HG02884 (cell line): ENCODE measurements around the gene FCHO2.

ENCODE experiments used
- ATAC-seq: cut with Tn5 transposase; IDR thresholded peaks from one replicate; pipeline ENCODE4 v1.9.1; 2021; ENCODE audit warnings: mild to moderate bottlenecking, moderate library complexity; ENCODE audit not compliant: unreplicated experiment

Gene FCHO2

DNA sequence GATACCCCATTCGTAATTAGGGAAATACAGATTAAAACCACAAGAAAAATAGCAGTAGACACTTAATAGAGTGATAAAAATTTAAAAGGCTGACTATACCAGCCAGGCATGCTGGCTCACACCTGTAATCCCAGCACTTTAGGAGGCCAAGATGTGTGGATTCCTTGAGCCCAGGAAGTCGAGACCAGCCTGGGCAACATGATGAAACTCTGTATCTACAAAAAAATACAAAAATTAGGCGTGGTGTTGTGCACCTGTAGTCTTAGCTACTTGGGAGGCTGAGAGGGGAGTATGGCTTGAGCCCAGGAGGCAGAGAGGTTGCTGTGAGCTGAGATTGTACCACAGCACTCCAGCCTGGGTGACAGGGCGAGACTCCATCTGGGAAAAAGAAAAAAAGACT lies 72.0 kb downstream of the FCHO2 start:
- ATAC-seq = no peak

DNA sequence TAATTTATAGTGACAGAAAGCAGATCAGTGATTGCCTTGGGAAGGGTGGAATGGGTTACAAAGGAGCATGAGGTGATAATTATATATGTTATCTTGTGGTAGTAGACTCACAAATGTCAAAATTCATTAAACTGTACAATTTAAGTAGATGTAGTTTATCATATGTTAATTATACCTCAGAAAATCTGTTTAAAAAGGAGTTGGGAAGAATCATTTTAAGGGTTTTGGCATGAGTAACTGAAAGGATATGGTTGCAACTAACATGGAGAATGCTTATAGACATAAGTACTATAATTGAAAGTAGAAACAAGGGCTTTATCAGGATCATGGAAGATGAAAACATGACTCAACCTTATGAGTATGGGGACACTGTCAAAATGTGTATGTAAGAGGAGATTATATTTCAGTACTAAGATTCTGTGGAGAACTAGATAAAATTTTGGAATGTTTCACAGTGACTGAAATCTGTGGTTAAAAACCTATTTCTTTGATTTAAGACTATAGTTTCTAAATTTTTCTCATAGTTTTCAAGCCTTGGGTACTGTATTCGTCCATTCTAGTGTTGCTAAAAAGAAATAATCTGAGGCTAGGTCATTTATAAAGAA lies 73.3 kb downstream of the FCHO2 start:
- ATAC-seq = no peak

DNA sequence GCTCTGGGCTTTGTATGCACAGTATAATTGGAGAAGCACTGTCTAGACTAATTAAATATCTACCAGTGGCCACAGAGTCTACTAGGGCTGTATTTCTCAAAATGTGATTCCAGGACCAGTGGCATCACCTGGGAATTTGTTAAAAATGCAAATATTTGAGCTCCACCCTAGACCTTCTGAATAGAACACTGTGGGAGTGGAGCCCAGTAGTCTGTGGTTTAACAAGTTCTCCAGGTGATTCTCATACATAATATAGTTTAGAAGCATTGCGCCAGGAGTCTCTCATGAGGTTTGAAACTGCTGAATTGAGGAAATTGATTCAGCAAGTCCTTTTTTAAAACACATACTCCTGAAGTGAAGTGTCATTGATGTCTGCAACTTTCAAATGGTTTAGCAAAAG lies 74.7 kb downstream of the FCHO2 start:
- ATAC-seq = no peak

DNA sequence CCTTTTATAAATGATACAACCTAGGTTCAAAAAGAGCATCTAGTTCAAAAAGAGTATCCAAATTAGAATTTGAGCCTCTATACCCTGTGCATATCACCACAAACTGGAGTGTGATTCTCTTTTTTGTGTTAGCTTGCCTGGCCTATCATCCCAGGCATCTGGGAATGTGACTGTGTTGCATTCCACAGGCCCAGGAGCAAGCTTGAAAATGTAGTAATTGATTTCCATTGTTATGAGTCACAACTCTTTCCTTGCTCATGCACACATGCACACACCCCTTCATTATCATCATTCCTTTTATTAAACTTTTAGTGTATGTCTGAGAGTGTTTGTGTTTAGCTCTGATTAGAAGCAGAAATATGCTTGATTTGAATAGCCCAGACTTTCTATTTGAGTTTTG lies 75.2 kb downstream of the FCHO2 start:
- ATAC-seq = no peak

DNA sequence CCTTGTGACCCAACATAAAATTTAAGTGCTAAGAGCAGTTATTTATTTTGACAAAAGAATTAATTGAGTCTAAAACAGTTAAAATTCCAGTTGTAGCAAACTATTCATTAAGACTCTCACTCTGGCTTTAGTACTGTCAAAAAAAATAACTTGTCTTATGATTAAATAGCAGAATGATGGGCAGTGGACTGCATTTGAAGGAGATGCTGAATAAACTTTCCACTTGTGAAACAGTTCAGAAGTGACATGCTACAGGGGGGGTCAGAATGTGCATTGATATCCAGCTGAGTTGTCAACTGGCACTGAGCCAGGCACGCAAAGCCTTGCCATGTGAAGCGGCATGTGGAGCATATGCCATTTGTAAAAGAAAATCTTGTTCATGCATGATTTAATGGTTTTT lies 76.0 kb downstream of the FCHO2 start:
- no peak for ATAC-seq

DNA sequence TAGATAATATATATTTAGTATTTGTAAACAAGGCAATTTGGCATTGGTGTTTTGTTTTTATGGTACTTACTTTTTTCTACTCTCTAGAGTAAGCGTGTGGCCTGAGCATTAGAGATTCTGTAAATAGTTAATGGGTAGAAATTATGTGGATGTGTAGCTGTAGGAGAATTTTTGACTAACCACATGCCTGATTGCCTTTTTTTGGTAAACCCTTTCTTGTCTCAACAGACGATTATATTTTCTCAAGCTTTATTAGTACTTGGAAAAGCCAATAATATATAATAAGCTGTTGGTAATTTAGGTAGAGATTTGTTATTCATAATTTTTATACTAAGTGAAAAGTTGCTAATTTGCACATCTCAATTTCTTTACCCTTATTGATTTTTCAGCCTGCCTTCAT lies 76.8 kb downstream of the FCHO2 start:
- ATAC-seq = no peak

DNA sequence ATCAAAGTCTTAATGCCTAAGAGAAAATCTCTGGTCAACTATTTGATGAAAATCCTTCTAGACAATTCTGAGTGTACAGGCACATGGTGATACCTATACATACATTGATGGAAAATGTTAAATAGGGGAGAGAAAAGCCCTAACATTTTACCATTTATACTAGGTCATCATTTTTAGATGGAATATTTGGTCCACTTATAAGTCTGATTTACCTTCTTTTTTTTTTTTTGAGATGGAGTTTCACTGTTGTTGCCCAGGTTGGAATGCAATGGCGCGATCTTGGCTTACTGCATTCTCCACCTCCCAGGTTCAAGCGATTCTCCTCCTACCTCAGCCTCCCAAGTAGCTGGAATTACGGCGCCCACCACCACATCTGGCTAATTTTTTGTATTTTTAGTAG lies 81.7 kb downstream of the FCHO2 start:
- ATAC-seq = no peak

DNA sequence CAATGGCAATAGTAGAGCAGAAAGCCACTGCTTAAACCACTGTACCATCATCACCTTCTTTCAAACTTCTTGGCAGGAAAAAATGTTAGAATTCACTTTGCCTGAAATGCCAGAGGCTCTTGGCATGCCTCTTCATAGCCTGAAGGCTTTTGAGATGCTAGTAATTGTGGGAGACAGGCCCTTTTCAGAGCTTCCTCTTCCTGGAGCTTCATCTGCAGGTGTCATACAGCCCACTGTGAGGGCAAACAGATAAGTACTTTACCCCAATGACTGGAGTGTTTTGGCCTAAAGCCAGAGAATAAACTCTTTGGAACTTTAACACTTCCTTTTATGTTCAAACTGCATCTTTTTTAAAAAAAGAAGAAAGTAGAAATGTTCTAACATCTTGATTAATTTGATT lies 83.2 kb downstream of the FCHO2 start:
- ATAC-seq = no peak

DNA sequence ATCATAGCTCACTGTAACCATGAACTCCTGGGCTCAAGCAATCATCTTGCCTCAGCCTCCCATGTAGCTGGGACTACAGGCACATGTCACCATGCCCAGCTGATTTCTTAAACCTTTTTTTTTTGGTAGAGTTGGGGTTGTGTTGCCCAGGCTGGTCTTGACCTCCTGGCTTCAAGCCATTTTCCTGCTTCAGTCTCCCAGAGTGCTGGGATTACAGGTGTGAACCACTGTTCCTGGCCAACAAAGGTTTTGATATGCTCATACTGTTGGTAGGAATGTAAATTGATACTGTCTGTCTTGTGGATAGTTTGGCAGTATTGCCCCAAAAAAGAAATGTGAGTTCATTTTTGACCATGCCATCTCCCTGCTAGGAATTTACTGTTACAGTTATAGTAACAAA lies 87.2 kb downstream of the FCHO2 start:
- ATAC-seq = no peak

DNA sequence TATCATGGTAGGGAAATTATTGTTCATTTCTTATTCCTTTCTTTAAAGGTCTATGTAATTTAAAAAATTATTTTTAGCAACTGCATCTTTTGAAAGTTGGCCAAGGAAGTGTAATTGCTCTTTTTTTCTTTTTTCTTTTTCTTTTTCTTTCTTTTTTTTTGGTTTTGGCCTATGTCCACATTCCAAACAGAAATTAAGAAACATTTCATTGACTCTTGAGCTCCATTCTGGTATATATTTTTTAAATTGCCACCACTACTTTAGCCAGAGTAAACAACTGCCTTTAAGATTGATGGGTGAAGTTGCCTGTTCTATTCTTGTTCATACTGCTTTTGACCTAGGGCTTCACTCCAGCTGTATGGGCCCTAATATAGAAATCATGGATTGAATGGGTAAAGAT lies 88.7 kb downstream of the FCHO2 start:
- ATAC-seq = no peak

DNA sequence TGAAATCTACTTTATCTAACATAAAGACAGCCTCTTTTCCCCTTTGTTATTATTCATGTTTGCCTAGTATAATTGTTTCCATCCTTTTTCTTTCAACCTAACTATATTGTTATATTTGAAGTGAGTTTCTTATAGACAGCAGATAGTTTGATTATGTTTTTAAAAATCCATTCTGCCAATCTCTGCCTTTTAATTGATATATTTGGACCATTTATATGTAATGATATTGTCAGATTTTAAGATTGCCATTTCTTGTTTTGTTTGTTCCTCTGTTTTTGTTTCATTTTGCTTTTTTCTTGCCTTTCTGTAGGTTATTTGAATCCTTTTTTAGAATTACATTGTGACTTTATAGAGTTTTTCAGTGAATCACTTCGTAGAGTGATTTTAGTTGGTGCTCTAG lies 89.8 kb downstream of the FCHO2 start:
- no peak for ATAC-seq

DNA sequence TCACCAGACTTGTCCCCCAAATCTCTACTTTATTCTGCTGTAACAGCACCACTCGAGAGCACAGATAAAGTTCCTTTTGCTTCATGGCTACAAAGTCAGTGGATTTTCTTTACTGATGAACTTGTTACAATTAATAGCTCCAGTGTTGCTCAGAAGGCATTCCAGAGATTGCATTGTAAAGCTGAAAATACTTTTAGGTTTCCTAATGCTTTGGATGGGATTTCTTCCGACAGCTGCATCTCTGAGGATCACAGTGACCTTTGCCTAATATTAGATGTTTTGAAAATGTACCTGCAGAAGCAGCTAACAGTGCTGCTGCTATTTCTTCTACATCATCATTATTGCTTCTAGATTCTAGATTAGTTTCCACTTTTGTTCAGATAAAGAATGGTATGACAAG lies 105.8 kb downstream of the FCHO2 start:
- ATAC-seq = no peak

DNA sequence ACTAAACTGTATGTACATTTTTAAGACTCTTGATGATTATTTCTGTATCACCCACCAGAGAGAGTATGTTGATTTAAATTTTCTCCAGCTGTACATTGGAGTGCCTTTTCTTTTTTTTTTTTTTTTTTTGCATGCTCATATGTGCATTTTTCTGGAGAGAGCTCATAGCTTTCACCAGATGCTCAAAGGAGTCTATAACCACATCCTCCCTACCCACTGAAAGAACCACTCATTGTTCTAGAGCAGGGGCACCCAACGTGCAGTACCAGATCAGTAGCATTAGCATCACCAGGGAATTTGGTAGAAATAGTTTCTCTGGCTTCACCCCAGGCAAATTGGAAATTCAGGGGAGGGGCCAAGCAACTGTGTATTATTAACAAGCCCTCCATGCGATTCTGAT lies 110.6 kb downstream of the FCHO2 start:
- ATAC-seq = no peak

DNA sequence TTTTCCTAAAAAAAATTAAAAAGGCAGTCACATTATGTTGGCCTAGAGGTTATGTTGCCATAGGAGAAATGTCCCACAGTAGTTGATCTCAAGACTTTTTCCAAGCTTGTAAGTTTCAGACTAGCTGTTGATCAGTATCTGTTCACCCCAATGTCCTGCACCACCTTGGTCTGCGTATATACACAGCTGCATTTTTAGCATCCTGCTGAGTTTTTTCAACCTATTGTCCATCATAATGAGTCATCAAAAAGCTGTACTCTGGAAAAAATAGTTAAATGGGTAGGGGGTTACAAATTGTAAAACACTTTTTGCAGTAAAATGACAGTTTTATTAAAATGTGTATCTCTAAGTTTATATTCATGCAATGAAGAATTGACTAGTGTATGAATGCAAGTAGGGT lies 111.4 kb downstream of the FCHO2 start:
- no peak for ATAC-seq

DNA sequence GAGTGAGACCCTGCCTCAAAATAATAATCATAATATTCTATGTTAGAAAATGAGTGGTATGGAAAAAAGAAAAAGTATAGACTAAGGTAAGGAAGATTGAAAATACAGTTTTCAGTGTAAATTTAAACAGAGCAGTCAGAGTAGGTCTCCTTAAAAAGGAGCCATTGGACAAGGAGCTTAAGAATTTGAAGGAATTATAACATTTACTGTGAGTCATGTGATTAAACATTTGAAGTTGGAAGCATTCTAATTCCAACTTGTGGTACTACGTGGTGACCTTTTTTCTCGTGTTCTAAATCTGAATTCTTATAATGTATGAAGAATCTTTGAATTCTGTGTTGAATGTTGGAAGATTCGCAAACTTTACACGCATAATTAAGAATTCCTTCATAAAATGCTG lies 125.3 kb downstream of the FCHO2 start:
- no peak for ATAC-seq

DNA sequence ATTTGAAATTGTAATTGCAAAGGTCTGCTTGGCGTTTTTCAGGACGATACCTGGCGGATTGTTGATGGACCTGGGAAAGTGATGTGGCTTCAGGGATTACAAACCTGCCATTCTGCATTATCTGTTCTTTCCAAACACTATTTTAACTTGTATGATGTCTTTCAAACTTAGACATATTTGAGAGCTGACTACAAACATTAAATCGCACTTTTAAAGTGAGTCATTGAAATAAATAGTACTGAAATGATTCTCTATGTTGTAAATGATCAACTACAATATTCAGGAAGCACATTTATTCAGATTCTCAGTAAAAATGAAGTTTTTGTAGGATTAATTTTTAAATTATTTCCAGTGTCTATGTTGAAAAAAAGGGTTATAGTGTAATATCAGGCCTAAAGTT lies 132.2 kb downstream of the FCHO2 start:
- ATAC-seq = no peak

DNA sequence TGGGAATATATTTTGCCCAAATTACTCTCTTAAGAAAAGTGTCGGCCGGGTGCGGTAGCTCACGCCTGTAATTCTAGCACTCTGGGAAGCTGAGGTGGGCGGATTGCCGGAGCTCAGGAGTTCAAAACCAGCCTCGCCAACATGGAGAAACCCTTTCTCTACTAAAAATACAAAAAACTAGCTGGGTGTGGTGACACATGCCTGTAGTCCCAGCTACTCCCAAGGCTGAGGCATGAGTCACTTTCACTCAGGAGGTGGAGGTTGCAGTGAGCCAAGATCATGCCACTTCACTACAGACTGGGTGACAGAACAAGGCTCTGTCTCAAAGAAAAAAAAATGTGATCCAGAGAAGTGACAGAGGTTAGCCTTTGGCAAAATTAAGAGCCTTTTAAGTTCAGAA lies 138.1 kb downstream of the FCHO2 start:
- no peak for ATAC-seq

DNA sequence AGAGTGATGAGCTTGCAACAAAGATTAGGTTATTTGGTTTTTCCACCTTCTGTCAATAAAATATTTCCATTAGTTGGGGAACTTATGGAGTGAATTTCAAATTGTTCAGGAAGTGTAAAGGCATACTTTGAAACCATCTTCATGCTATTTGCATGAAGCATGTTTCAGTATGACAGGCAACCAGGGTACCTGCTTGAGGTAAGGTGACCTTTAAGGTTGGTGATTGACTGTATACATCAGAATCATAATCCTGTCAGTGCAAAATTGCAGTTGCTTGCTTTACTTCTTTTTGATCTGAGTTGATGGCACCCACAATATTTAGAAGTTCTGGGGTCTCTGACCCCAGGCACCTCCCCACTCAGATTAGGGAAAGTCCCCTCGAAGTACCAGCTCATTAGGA lies 138.6 kb downstream of the FCHO2 start:
- no peak for ATAC-seq

DNA sequence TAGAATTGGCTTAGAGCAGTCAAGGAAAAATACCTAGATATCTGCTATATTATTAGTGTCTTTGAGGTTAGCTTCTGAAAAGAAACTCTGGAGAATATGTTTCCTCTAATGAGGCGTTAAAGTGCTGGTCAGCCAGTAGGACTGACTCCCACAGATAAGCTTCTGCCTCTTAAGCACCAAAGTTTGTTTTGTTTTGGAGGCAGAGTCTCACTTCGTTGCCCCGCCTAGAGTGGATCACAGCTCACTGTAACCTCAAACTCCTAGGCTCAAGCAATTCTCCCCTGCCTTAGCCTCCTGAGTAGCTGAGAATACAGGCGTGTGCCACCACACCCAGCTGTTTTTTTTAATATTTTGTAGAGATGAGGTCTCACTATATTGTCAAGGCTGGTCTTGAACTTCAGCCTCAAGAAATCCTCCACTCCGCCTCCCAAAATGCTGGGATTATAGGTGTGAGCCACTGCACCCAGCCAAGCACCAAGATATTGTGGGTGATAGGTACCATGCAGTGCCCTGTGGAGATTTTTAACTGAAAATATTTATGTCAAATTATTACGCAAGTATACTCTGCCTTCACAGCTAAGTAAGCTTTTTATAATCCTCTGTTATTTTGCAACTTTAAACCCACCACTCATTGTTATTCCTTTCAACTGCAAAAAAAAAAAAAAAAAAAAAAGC lies 139.9 kb downstream of the FCHO2 start:
- ATAC-seq = no peak

DNA sequence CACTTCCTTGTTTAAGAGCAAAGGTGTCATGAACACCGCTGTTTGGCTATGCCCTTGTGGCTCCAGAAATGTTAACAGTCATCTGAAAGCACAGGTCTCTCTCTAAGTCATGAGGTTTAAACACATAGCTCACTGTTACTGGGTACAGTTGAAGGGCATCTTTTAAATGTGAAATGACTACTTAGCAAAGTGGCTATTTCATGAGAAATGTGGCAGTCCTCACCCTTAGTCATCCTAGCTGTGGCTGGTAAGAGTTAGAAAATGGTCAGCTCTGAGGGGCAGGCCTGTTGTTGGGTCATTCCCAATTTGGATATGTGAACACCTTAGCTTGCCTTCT lies 140.4 kb downstream of the FCHO2 start:
- ATAC-seq = no peak

DNA sequence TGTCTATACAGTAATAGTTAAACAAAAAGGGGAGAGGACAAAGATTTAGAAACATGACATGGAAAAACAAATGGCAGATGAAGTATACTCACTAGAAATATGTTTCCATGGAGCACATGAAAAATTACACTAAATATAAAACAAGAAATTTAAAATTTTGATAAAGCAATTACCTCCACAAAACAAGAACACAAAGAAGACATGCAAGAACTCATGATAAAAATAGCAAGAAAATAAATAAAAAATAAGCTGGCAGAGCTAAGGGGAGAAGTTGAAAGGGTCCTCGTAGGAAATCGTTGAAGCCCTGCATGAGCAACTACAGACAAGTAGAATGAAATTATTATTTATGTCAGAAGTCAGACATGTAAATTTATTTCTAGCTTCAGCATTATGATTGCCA lies 141.9 kb downstream of the FCHO2 start:
- no peak for ATAC-seq

DNA sequence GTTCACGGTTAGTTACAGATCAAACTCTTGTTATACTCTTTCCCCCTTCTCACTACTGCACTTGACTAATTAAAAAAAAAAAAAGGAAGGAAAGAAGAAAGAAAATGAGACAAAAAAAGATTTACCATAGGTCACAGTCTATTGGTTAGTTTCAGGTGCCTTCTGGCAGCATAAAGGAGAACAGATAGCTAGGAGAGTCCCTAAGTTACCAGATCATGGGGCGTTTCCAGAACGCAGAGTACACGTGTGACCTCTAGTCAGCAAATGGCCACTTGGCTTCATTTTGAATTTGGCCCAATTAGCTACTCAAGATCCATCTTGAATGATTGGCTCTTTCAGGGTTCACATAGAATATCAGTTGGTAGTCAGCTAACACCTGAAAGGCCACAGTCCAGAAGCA lies 144.3 kb downstream of the FCHO2 start:
- no peak for ATAC-seq

DNA sequence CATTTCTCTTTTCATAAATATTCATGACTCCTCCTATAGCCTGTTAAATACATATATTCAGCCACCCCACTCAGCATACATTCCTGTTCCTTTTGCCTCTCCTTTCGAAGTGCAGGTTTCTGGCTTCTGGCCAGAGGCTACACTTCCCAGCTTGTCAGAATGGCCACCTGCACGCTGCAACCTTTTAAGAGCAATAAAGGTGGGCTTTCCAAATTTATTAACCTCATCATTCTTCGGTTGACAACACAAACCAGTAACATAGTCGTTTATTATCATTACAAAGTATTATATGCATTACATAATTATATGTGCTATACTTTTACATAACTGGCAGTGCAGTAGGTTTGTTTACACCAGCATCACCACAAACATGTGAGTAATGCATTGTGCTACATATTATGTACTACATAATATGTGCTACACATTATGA lies 148.0 kb downstream of the FCHO2 start:
- no peak for ATAC-seq
